HepG2 (cell line): ENCODE results near the gene VWA3B. TPM values are rescaled to one million over a fixed set of nuclear protein-coding genes. Genes with fewer than 3 reads are reported as not detected.

ENCODE experiments used
- ATAC-seq: fragments of 200-7000 bp; cut with Tn5 transposase; 3 replicates; pipeline ENCODE4 v1.9.1; 2020; ENCODE audit warnings: mild to moderate bottlenecking, moderate library complexity
- BruUV-seq: library from RNA; stranded (reverse); fragments of 400-500 nt; replicated peaks from 2 replicates; lab custom pipeline; 2021; lab: Mats Ljungman, UMichigan
- CTCF ChIA-PET: fragments of 300-600 bp; formaldehyde crosslinking; extraction: SDS; loops from one replicate; lab custom pipeline; 2021; ENCODE audit warnings: low total read pairs, inconsistent platforms, low intra/inter-chr PET ratio; lab: Yijun Ruan, JAX
- POLR2A ChIA-PET: fragments of 350-600 bp; sonication (Branson Sonifier 250); formaldehyde crosslinking; loops from one replicate; lab custom pipeline; 2020; ENCODE audit warnings: antibody characterized with exemption, inconsistent platforms; lab: Yijun Ruan, JAX
- DNase-seq: peaks from one replicate; pipeline ENCODE4 v3.0.0-alpha.2; 2015; ENCODE audit warnings: low spot score
- FAIRE-seq: peaks from 3 replicates; lab custom pipeline; 2011; peaks lifted over from hg19 to GRCh38; lab: Jason Lieb, UNC
- H2AFZ ChIP-seq: one replicate; pipeline ENCODE4 v1.6.1; 2011; ENCODE audit warnings: low read length, inconsistent platforms
- H3K27ac ChIP-seq: fragments of 300-600 bp; 3 replicates; pipeline ENCODE4 v1.8.0; 2011; ENCODE audit warnings: mixed run types, mild to moderate bottlenecking, mixed read lengths, low read length, inconsistent platforms; ENCODE audit not compliant: insufficient read depth; ENCODE audit errors: extremely low read length
- H3K27me3 ChIP-seq, 2 experiments: fragments of 200-600 bp in 1 of 2; 2 replicates in 1 of 2; 3 replicates in 1 of 2; pipeline versions ENCODE4 v1.6.0 to v1.8.0; 2011; ENCODE audit warnings: low read length in 2 of 2, mild to moderate bottlenecking in 2 of 2, moderate library complexity in 2 of 2, inconsistent platforms in 1 of 2; ENCODE audit not compliant: insufficient read depth in 2 of 2, control insufficient read depth in 1 of 2
- H3K36me3 ChIP-seq, 2 experiments: fragments of 200-600 bp in 1 of 2; replicated peaks in 1 of 2; 2 replicates in 1 of 2; 3 replicates in 1 of 2; pipeline versions ENCODE4 v1.5.1 to v1.8.0; 2011; ENCODE audit warnings: low read length in 2 of 2, inconsistent platforms in 1 of 2; ENCODE audit not compliant: insufficient read depth in 2 of 2, control insufficient read depth in 1 of 2
- H3K4me1 ChIP-seq: 2 replicates; pipeline ENCODE4 v1.5.1; 2012; ENCODE audit warnings: low read length, inconsistent platforms; ENCODE audit not compliant: insufficient read depth
- H3K4me2 ChIP-seq: 2 replicates; pipeline ENCODE4 v1.6.0; 2011; ENCODE audit warnings: low read depth, low read length, inconsistent platforms
- H3K4me3 ChIP-seq, 3 experiments: fragments of 200-600 bp in 1 of 3; sonication (generic), shearing (Covaris generic) in 1 of 3; replicated peaks in 1 of 3; 2 replicates each; pipeline ENCODE4 v1.5.1; 2011 to 2016; ENCODE audit warnings: low read length in 3 of 3, inconsistent platforms in 2 of 3, low read depth in 2 of 3, mild to moderate bottlenecking in 2 of 3, control low read depth in 1 of 3, mixed read lengths in 1 of 3; ENCODE audit not compliant: insufficient read depth in 1 of 3
- H3K79me2 ChIP-seq: one replicate; pipeline ENCODE4 v1.6.1; 2011; ENCODE audit warnings: low read length, inconsistent platforms; ENCODE audit not compliant: insufficient read depth
- H3K9ac ChIP-seq: 2 replicates; pipeline ENCODE4 v1.6.0; 2011; ENCODE audit warnings: mild to moderate bottlenecking, low read depth, low read length, inconsistent platforms; ENCODE audit not compliant: insufficient read depth
- H3K9me3 ChIP-seq: 2 replicates; pipeline ENCODE4 v1.5.1; 2012; ENCODE audit warnings: mild to moderate bottlenecking, low read length
- H4K20me1 ChIP-seq: 2 replicates; pipeline ENCODE4 v1.6.0; 2011; ENCODE audit warnings: inconsistent platforms, mild to moderate bottlenecking, low read length, moderate library complexity; ENCODE audit not compliant: insufficient read depth
- CENPX ChIP-seq: sonication (generic); formaldehyde crosslinking; IDR thresholded peaks from 2 replicates; pipeline ENCODE4 v1.9.0; 2021; ENCODE audit warnings: mild to moderate bottlenecking, missing genetic modification reagents, moderate library complexity
- FOSL1 ChIP-seq: sonication (generic); formaldehyde crosslinking; IDR thresholded peaks from 2 replicates; pipeline ENCODE4 v1.9.0; 2021; ENCODE audit warnings: missing genetic modification reagents, borderline replicate concordance
- SIN3A ChIP-seq: IDR thresholded peaks from 2 replicates; pipeline ENCODE4 v1.6.1; 2011; ENCODE audit warnings: low read depth, mild to moderate bottlenecking, control low read depth, low read length, borderline replicate concordance
- ZNF484 ChIP-seq: sonication (generic); formaldehyde crosslinking; IDR thresholded peaks from 2 replicates; pipeline ENCODE4 v1.5.1; 2020; ENCODE audit warnings: mild to moderate bottlenecking, low read depth, missing genetic modification reagents, borderline replicate concordance
- ZNF709 ChIP-seq: sonication (generic); formaldehyde crosslinking; IDR thresholded peaks from 2 replicates; pipeline ENCODE4 v1.5.0; 2020; ENCODE audit warnings: mild to moderate bottlenecking, missing genetic modification reagents
- ZUFSP ChIP-seq: sonication (generic); formaldehyde crosslinking; IDR thresholded peaks from 2 replicates; pipeline ENCODE4 v1.9.0; 2021; ENCODE audit warnings: missing genetic modification reagents, mild to moderate bottlenecking, borderline replicate concordance
- WGBS: methylation state at CpG from one replicate; pipeline ENCODE4 v1.1.6; 2017; ENCODE audit warnings: low lambda C conversion rate; 5-methylcytosine and 5-hydroxymethylcytosine counted together
- in situ Hi-C: cut with HindIII; loops from 2 replicates; pipeline ENCODE4 v1.10.0; 2017; ENCODE audit warnings: low pct_unique_long_range_greater_than_20kb; ENCODE audit not compliant: extremely low pct_ligation_motif_present
- intact Hi-C: fragments of 100-400 bp; cut with micrococcal nuclease; formaldehyde crosslinking; loops from one replicate; pipeline ENCODE4 v1.10.0; 2022; ENCODE audit not compliant: unreplicated experiment
- polyA plus RNA-seq, 8 experiments: library from polyadenylated mRNA; depleted of rRNA in 3 of 8; stranded (reverse) in 7 of 8; unstranded in 1 of 8; fragments of >200 nt; fragmentation: Illumina TruSeq in 4 of 8; extraction: Trizol in 4 of 8; gene quantifications; 2 replicates each; pipeline versions ENCODE4 v1.2.1 to v1.2.3, GENCODE V29; 2011 to 2016; ENCODE audit warnings: low read depth in 4 of 8, missing spikeins in 1 of 8, mixed read lengths in 1 of 8; ENCODE audit not compliant: insufficient read depth in 1 of 8
- total RNA-seq, 5 experiments: library from RNA; depleted of rRNA; stranded (reverse); fragments of >200 nt; fragmentation: Illumina TruSeq; extraction: Trizol; gene quantifications; 2 replicates each; pipeline ENCODE4 v1.2.3, GENCODE V29; 2016; ENCODE audit warnings: low read depth in 1 of 5
- TF ChIP-seq, protein P1 (sequence below): sonication (generic); formaldehyde crosslinking; IDR thresholded peaks from 2 replicates; pipeline ENCODE4 v1.8.0; 2023; ENCODE audit warnings: mild to moderate bottlenecking, missing genetic modification reagents

VWA3B gene
- total and polyA plus RNA-seq, 2 of the 13 experiments (the other 11 are each of a cell fraction or from before 2014, with no cell fraction given): not detected

DNA sequence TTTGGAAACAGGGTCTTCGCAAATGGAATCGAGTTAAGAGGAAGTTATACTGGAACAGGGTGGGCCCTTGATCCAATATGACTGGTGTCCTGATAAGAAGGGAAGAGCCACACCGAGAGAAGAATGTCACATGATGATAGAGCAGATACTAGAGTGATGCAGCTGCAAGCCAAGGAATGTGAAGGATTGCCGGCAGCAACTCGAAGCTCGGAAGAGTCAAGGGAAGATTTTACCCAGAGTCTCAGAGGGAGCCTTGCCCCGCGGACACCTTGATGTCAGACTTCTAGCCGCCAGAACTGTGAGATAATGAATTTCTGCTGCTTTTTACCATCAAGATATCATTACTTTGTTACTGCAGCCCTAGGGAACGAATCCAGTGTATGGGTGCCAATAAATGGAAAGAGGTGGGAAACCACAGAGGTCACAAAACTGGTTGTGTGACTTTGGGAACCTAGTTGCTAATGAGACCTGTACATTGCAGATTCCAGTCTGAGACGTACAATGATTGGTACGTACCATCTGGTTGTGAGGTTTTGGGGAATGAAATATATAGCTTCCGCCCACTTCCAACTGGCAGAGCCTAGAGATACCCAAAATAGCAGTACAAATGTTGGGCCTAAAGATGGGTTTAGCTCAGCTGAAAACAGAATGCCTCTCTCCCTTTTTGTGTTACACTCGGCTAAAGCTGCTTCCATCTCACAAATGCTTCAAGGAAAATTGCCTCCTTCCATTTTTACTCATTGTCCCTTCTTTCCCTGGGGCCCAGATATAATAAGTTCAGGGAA, 28.6 kb upstream of the VWA3B start:
- BruUV-seq: no TSS peak
- no peak overlapping the region for H3K4me3 ChIP-seq
- no peak overlapping the region for H2AFZ ChIP-seq
- ChIA-PET CTCF (no interaction called here), POLR2A (no interaction called here)
- in situ Hi-C loops (no loop called here), intact Hi-C loops (no loop called here)
- no peak for DNase-seq
- 58% methylated on average over 14 of the region's 14 CpGs for WGBS
- no peaks in the 10 kb centered on the region for H3K9me3 ChIP-seq
- no peak overlapping the region for H3K27ac ChIP-seq
- H3K4me2 ChIP-seq: no peak overlapping the region
- no peak for ATAC-seq
- no peaks in the 10 kb centered on the region for H3K36me3 ChIP-seq
- TF ChIP-seq ZNF484 (CRISPR knock-in tag) (no peak), ZUFSP (CRISPR knock-in tag) (no peak), FOSL1 (CRISPR knock-in tag) (no peak), SIN3A (no peak), ZNF709 (no peak), CENPX (CRISPR knock-in tag) (no peak)
- TF ChIP-seq, protein P1, sequence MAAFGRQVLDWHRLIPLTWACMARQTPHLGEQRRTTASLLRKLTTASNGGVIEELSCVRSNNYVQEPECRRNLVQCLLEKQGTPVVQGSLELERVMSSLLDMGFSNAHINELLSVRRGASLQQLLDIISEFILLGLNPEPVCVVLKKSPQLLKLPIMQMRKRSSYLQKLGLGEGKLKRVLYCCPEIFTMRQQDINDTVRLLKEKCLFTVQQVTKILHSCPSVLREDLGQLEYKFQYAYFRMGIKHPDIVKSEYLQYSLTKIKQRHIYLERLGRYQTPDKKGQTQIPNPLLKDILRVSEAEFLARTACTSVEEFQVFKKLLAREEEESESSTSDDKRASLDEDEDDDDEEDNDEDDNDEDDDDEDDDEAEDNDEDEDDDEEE (CRISPR knock-in tag): no peak
- no peaks in the 10 kb centered on the region for H3K79me2 ChIP-seq
- no peaks in the 10 kb centered on the region for H3K4me1 ChIP-seq
- H3K27me3 ChIP-seq: 0 out of 5 replicates have a peak, but pooled peaks cover 0 to 10% of the 10 kb centered on the region in 2 experiments
- no peaks in the 10 kb centered on the region for H4K20me1 ChIP-seq
- no peak for FAIRE-seq
- H3K9ac ChIP-seq: no peak overlapping the region
